Neural cell (in vitro differentiated cells): ENCODE data around the gene DOK5. TPM values are rescaled to one million over a fixed set of nuclear protein-coding genes. Genes with fewer than 3 reads are reported as not detected.
A peak's percentile ranks its signal among the peaks of the same experiment; 100 is the strongest.

Experiments
- H2AFZ ChIP-seq: fragments of 200-600, 300-800 bp; sonication (generic), shearing (Covaris generic); 2 replicates; pipeline ENCODE4 v1.6.0; 2014; ENCODE audit warnings: low read depth, mild to moderate bottlenecking, antibody characterized with exemption, low read length, moderate library complexity
- H3F3A ChIP-seq: fragments of 200-600 bp; shearing (Covaris generic); 2 replicates; pipeline ENCODE4 v1.6.1; 2016; ENCODE audit warnings: mild to moderate bottlenecking, moderate library complexity, mixed read lengths, antibody characterized with exemption, low read length; ENCODE audit not compliant: insufficient read depth, poor library complexity, severe bottlenecking
- H3K27ac ChIP-seq: fragments of 200-600, 300-800 bp; sonication (generic), shearing (Covaris generic); 2 replicates; pipeline ENCODE4 v1.5.1; 2014; ENCODE audit warnings: mild to moderate bottlenecking, low read length, moderate library complexity
- H3K27me3 ChIP-seq: fragments of 300-800, 200-600 bp; sonication (generic), shearing (Covaris generic); 2 replicates; pipeline ENCODE4 v1.6.0; 2014; ENCODE audit warnings: mild to moderate bottlenecking, low read depth, low read length, moderate library complexity; ENCODE audit not compliant: insufficient read depth
- H3K36me3 ChIP-seq: fragments of 300-800, 200-600 bp; sonication (generic), shearing (Covaris generic); 2 replicates; pipeline ENCODE4 v1.5.1; 2014; ENCODE audit warnings: mild to moderate bottlenecking, antibody characterized with exemption, low read length, moderate library complexity; ENCODE audit not compliant: insufficient read depth
- H3K4me2 ChIP-seq: fragments of 300-800, 200-600 bp; sonication (generic), shearing (Covaris generic); 2 replicates; pipeline ENCODE4 v1.6.0; 2014; ENCODE audit warnings: mild to moderate bottlenecking, low read length
- H3K4me3 ChIP-seq: fragments of 300-800, 200-600 bp; sonication (generic), shearing (Covaris generic); 2 replicates; pipeline ENCODE4 v1.5.1; 2014; ENCODE audit warnings: mild to moderate bottlenecking, low read length, moderate library complexity
- H3K79me2 ChIP-seq: fragments of 200-600 bp; shearing (Covaris generic); replicated peaks from 2 replicates; pipeline ENCODE4 v1.6.0; 2014; ENCODE audit warnings: mild to moderate bottlenecking, low read length, moderate library complexity; ENCODE audit not compliant: insufficient read depth
- H3K9ac ChIP-seq: fragments of 300-800, 200-600 bp; sonication (generic), shearing (Covaris generic); 2 replicates; pipeline ENCODE4 v1.6.1; 2016; ENCODE audit warnings: mild to moderate bottlenecking, low read length, mixed read lengths
- H3K9me2 ChIP-seq: fragments of 200-600 bp; shearing (Covaris generic); 2 replicates; pipeline ENCODE4 v1.6.1; 2016; ENCODE audit warnings: mild to moderate bottlenecking, low read length, mixed read lengths; ENCODE audit not compliant: insufficient read depth
- H3K9me3 ChIP-seq: fragments of 200-600, 300-800 bp; sonication (generic), shearing (Covaris generic); 2 replicates; pipeline ENCODE4 v1.6.1; 2016; ENCODE audit warnings: mild to moderate bottlenecking, mixed run types, low read length, moderate library complexity, mixed read lengths
- H4K20me1 ChIP-seq: fragments of 200-600 bp; shearing (Covaris generic); 2 replicates; pipeline ENCODE4 v1.6.1; 2016; ENCODE audit warnings: mild to moderate bottlenecking, mixed run types; ENCODE audit not compliant: insufficient read depth
- EP300 ChIP-seq: fragments of 450-650 bp; conservative IDR thresholded peaks from 2 replicates; pipeline ENCODE4 v1.6.1; 2014; ENCODE audit warnings: antibody characterized with exemption, mild to moderate bottlenecking, moderate library complexity; ENCODE audit not compliant: poor library complexity, severe bottlenecking
- EZH2 ChIP-seq: fragments of 200-600, 300-800 bp; shearing (Covaris generic), sonication (generic); IDR thresholded peaks from 2 replicates; pipeline ENCODE4 v1.6.1; 2014; ENCODE audit warnings: antibody characterized with exemption, low read length, borderline replicate concordance, mild to moderate bottlenecking; ENCODE audit not compliant: insufficient read depth, poor library complexity, severe bottlenecking
- POLR2AphosphoS5 ChIP-seq: IDR thresholded peaks from 2 replicates; pipeline ENCODE4 v1.6.1; 2012
- RAD21 ChIP-seq: fragments of 450-650 bp; conservative IDR thresholded peaks from 2 replicates; pipeline ENCODE4 v1.6.1; 2014; ENCODE audit warnings: antibody characterized with exemption, mild to moderate bottlenecking, moderate library complexity
- SMC3 ChIP-seq: fragments of 450-650 bp; conservative IDR thresholded peaks from 2 replicates; pipeline ENCODE4 v1.6.1; 2014; ENCODE audit warnings: antibody characterized with exemption, mild to moderate bottlenecking, moderate library complexity; ENCODE audit not compliant: poor library complexity
- TAF1 ChIP-seq: IDR thresholded peaks from 2 replicates; pipeline ENCODE4 v1.6.1; 2012; ENCODE audit warnings: low read depth
- polyA plus RNA-seq: library from polyadenylated mRNA; depleted of rRNA; stranded (reverse); fragments of >200 nt; gene quantifications from 2 replicates; pipeline ENCODE4 v1.2.3, GENCODE V29; 2014
- TF ChIP-seq, protein P1 (sequence below): IDR thresholded peaks from 2 replicates; pipeline ENCODE4 v1.6.1; 2012; ENCODE audit warnings: borderline replicate concordance
- TF ChIP-seq, protein P2 (sequence below): fragments of 450-650 bp; IDR thresholded peaks from 2 replicates; pipeline ENCODE4 v1.5.1; 2014; ENCODE audit warnings: antibody characterized with exemption, mild to moderate bottlenecking, moderate library complexity; ENCODE audit not compliant: poor library complexity, severe bottlenecking

DOK5 gene
- polyA plus RNA-seq, 1 donor from 2014 or later: 4.6 TPM

DNA sequence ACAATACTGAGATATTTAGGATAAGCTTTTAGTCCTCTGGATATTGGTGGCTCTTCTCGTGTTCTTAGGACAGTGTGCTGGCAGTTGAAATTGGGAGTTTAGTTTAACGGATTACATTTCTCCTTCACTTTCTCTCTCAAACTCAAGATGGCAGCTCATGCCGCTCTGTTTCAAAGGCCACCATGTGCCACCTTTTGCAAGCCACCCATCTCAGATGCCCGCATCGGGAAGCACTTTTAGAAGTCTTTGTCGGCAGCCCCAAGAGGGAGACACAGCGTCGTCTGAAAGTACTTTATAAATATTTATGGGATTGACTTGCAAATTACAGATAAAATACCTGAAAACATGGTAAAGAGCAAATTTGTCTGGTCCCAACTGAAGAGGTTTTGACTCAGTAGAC, 73.5 kb downstream of the DOK5 start:
- H3K36me3 ChIP-seq: no peaks in the 10 kb centered on the region
- no peaks in the 10 kb centered on the region for H3K9me3 ChIP-seq
- no peak overlapping the region for H3K9ac ChIP-seq
- no peak overlapping the region for H2AFZ ChIP-seq
- TF ChIP-seq, protein P1, sequence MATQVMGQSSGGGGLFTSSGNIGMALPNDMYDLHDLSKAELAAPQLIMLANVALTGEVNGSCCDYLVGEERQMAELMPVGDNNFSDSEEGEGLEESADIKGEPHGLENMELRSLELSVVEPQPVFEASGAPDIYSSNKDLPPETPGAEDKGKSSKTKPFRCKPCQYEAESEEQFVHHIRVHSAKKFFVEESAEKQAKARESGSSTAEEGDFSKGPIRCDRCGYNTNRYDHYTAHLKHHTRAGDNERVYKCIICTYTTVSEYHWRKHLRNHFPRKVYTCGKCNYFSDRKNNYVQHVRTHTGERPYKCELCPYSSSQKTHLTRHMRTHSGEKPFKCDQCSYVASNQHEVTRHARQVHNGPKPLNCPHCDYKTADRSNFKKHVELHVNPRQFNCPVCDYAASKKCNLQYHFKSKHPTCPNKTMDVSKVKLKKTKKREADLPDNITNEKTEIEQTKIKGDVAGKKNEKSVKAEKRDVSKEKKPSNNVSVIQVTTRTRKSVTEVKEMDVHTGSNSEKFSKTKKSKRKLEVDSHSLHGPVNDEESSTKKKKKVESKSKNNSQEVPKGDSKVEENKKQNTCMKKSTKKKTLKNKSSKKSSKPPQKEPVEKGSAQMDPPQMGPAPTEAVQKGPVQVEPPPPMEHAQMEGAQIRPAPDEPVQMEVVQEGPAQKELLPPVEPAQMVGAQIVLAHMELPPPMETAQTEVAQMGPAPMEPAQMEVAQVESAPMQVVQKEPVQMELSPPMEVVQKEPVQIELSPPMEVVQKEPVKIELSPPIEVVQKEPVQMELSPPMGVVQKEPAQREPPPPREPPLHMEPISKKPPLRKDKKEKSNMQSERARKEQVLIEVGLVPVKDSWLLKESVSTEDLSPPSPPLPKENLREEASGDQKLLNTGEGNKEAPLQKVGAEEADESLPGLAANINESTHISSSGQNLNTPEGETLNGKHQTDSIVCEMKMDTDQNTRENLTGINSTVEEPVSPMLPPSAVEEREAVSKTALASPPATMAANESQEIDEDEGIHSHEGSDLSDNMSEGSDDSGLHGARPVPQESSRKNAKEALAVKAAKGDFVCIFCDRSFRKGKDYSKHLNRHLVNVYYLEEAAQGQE: no peak
- TF ChIP-seq EZH2 (no peak), RAD21 (no peak), POLR2AphosphoS5 (no peak), EP300 (no peak), SMC3 (no peak), TAF1 (no peak)
- TF ChIP-seq, protein P2, sequence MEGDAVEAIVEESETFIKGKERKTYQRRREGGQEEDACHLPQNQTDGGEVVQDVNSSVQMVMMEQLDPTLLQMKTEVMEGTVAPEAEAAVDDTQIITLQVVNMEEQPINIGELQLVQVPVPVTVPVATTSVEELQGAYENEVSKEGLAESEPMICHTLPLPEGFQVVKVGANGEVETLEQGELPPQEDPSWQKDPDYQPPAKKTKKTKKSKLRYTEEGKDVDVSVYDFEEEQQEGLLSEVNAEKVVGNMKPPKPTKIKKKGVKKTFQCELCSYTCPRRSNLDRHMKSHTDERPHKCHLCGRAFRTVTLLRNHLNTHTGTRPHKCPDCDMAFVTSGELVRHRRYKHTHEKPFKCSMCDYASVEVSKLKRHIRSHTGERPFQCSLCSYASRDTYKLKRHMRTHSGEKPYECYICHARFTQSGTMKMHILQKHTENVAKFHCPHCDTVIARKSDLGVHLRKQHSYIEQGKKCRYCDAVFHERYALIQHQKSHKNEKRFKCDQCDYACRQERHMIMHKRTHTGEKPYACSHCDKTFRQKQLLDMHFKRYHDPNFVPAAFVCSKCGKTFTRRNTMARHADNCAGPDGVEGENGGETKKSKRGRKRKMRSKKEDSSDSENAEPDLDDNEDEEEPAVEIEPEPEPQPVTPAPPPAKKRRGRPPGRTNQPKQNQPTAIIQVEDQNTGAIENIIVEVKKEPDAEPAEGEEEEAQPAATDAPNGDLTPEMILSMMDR: no peak
- H3K27ac ChIP-seq: no peak overlapping the region
- H3K27me3 ChIP-seq: no peaks in the 10 kb centered on the region
- H3K9me2 ChIP-seq: no peaks in the 10 kb centered on the region
- H3K4me2 ChIP-seq: no peak overlapping the region
- H3K79me2 ChIP-seq: no peaks in the 10 kb centered on the region
- no peak overlapping the region for H3K4me3 ChIP-seq
- H3F3A ChIP-seq: no peaks in the 10 kb centered on the region
- no peaks in the 10 kb centered on the region for H4K20me1 ChIP-seq

DNA sequence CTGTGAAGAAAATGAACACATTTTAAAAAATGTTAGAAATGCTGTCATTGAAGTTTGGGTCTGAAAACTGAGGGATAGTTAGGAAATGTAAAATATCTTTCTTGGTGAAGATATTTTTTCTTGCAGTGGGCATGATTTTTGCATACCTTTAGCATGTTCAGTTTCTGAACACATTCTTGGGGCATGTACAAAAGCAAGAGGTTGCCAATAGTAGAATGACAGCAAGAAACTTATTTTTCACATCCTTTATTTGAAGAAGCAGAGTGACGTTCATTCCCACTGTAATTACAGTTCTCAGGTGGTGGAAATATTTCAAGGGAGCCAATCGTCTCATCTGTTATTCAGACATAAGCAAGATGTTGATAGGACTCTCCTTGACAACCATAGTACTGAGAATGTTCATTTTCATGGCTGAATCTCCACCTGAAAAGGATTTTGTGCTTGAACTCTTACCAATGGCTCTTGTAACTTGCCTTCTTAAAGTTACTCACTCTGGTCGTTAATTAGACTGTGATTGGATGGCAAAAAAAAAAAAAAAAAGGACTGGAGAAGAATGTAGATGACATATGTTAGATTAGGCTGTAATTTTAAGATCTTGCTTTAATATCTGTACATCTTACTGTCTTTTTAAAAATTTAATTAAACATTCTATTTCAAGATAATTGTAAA, 74.4 kb downstream of the DOK5 start:
- no peaks in the 10 kb centered on the region for H3F3A ChIP-seq
- no peaks in the 10 kb centered on the region for H3K9me2 ChIP-seq
- peak overlapping the region; percentile 13 for H3K4me3 ChIP-seq
- H3K36me3 ChIP-seq: no peaks in the 10 kb centered on the region
- peak overlapping the region; percentile 32 for H3K27ac ChIP-seq
- no peaks in the 10 kb centered on the region for H4K20me1 ChIP-seq
- H3K9me3 ChIP-seq: no peaks in the 10 kb centered on the region
- peak overlapping the region; percentile 36 for H3K4me2 ChIP-seq
- no peaks in the 10 kb centered on the region for H3K27me3 ChIP-seq
- H3K79me2 ChIP-seq: no peaks in the 10 kb centered on the region
- no peak overlapping the region for H2AFZ ChIP-seq
- TF ChIP-seq, protein P1: no peak
- TF ChIP-seq EZH2: no peak
- no peak for TF ChIP-seq TAF1
- no peak for TF ChIP-seq POLR2AphosphoS5
- no peak for TF ChIP-seq SMC3
- no peak for TF ChIP-seq RAD21
- no peak overlapping the region for H3K9ac ChIP-seq
